ENCODE results near the gene NUDC.

Gene NUDC

DNA sequence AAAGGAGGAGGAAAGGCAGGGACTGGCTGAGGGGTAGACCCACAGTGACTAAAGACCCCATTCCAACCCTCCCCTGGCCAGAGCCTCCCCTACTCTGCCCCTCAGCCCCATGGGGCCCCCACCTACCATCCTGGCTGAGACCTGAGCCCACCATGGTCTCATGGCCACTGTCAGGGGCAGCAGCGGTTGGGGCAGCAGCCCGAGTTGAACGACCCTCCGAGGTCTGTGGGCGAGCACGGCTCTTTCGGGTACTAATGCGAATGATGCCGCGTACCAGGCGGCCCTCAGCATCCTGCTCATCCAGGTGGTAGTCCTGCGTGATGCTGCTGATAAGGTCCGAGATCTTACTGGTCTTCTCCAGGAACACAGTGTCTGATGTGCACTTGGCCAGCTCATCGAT, 29.7 kb downstream of the NUDC start:
- DNase-seq = no peak

DNA sequence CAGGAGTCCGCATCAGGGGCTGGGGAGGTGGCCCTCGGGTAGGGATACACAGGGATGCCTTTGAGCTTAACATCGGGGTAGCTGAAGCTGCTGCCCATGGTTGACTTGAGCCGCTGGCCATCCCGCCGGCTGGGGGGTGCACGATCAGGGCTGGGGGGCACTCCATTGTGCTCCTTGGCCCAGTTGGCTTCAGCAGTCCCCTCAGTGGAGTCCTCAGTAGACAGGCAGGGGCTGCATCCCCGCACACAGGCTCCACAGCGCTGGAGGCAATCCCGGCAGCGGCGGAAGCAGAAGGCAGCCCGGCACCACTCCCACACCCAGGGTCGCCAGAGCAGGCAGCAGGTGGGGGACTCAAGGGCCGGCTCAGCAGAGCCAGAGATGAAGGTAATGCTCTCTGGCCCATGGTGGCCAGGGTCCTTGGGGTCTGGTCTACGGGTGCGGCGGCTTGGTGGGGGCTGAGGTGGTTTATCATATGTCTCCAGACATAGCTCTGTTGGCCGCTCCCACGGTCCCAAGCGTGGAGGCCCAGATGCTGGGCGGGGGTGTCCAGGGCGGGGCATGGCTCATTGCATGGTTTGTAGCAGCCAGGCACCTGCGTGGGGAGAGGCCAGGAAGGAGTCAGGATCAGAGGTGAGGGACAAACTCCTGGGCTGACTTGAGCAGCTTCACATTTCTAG, 30.4 kb downstream of the NUDC start:
- no peak for DNase-seq

DNA sequence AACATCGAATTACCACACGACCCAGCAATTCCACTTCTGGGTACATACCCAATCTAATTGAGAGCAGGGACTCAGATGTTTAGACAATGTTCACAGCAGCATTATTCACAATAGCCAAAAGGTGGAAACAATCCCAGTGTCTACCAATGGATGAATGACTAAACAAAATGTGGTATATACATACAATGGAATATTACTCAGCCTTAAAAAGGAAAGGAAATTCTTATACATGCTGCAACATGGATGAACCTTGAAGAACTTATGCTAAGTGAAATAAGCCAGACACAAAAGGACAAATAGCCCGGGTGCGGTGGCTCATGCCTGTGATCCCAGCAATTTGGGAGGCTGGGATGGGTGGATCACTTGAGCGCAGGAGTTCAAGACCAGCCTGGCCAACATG, 31.8 kb downstream of the NUDC start:
- DNase-seq = no peak

DNA sequence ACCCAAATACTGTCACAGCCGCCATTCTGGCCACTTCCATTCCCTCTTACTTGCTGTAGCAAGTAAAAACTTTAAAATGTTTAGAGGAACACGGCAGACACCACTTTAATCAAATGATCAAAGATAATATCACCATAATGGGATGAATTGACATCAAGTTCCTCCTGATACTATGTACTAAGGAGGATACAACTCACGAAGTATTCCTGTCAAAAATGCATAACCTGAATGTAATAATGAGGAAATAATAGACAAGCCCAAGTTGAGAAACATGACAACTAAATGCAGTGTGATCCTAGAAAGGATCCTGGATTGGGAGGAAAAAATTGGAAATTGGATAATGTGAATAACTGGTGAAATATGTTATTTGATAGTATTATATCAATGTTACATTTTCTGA, 34.8 kb downstream of the NUDC start:
- DNase-seq = no peak

DNA sequence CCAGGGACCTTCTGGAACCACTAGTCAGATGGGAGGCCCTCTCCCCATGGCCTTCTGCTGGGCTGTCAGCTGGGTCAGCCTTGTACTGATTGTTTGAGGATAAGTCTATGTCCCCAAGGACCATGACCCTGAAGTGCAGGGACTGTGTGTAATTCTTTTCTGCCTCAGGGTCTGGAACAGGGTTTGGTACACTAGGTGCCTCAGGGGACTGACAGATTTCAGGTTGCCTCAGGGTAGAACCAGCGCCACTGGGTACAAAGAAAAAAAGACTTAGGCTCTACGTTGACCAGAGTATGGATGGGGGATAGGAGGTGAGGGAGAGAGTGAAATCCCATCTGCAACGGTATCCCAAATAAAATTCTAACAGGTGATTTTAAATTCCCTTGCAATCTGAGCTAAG, 35.8 kb downstream of the NUDC start:
- DNase-seq = no peak

DNA sequence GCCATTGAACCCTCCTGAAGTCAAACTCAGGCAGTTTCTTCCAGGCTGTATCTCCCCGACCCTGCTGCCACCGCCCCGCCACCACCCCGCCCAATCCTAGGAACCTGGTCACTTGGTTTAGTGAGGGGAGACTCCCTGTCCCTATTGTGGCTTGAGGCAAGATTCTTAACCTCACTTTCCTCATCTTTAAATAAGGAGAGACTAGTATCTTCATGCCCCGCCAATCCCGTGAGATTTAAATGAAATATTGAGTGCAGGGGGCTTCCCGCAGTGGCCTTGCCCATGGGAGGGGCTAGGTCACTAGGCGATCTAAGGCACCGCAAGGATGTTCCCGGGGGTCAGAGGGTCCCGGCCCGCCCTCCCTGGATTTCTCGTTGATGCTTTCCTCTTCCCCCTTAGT, 37.7 kb downstream of the NUDC start:
- DNase-seq = no peak

DNA sequence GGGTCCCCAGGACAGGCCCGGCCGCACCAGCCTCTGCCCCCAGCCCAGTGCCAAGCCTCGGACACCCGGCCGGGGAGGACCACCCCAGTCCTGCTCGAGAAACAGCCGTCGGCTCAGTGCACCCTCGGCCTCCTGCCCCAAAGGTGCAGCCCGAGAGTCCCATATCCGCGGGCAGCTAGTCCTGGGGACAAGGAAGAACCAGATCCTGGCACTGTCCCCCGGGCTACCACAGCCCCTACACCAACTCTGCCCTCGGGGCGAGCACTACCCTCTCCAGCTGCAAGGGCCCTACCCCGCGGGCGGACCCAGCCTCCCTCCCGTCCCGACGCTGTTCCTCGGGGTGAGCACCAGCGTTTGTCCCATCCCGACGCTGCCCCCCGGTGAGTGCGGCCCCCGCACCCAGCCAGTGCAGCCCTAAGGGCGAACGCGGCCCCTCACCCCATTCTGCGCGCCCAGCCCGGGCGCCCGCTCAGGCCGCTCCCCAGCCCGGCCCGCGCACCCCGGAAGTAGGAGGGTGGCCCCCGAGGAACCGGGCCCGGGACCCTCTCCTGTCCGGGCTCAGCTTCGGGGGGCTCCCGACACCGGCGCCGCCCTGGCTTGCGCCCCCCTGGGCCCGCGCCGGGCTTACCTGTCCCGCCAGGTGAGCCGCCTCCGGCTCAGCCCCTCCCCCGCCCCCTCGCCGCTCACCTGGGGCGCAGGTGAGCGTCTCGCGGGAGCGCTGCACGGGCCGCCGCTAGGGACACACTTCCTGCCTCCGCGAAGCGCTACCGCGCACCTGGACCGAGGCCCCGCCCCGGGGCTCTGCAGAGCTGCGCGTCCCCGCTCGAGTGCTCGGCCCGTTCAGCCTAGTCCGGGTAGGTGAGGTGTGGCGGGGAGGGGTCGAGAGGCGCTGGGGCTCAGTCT, 38.4 kb downstream of the NUDC start, which contains the start of gene KDF1:
Gene KDF1 (minus strand): TSS at position 747 of the 903 bp plus-strand sequence. CDS start 8,088 bp downstream, outside the sequence.
- no peak for DNase-seq

DNA sequence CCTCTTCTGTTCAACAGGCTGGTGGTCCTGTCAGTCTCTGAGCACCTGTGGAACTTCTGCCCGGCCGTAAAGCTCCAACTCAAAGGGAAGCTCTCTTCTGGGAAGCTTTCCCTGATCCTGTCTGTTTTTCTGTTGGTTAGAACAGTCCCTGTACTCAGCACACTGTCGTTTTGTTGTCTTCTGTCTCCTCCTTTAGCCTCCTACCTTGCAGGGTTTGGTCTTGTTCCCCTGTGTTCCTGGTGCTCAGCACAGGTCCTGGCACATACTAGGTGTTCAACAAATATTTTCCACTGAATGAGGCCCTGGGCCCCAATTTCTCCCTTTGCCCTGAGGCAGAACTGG, 39.1 kb downstream of the NUDC start:
- no peak for DNase-seq

DNA sequence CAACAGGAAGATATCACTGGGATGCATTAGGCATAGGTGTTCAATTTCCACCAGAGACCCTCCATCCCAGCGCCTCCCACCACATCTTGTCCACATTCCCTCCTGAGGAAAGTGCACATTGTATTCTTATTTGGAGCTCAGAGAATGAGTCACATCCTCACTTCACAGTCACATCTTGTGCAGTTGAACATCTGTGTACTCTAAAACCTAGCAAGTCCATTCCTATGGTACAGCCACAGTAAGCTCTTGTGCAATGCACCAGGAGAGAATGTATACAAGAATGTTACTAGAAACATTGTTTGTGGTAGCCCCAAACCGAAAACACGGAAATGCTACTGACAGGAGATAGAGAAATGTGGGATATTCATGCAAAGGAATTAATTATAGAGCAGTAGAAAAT, 40.3 kb downstream of the NUDC start:
- DNase-seq = no peak

DNA sequence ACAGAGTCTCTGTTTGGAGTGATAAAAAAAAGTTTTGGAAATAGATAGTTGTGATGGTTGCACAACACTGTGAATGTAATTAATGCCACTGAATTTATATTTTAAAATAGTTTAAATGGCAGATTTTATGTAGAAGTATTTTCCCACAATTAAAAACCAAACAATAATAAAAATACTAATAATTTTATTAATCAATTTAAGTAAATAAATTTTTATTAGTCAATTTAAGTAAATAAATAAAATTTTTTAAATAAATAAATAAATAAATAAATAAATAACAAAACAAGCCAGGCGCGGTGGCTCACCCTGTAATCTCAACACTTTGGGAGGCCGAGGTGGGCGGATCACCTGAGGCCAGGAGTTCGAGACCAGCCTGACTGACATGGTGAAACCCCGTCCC, 43.7 kb downstream of the NUDC start:
- no peak for DNase-seq

DNA sequence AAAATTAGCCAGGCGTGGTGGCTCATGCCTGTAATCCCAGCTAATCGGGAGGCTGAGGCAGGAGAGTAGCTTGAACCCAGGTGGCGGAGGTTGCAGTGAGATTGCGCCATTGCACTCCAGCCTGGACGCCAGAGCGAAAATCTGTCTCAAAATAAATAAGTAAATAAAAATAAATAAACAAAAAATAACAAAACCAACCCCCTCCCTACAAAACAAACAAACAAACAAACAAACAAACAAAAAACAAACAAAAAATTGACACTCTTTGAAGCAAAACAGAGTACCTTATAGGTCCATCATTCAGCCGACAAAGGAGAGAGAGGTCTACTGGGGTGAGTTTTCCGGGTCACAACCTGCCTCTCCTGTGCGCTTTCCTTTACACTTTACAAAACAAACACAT, 44.1 kb downstream of the NUDC start:
- DNase-seq = no peak

DNA sequence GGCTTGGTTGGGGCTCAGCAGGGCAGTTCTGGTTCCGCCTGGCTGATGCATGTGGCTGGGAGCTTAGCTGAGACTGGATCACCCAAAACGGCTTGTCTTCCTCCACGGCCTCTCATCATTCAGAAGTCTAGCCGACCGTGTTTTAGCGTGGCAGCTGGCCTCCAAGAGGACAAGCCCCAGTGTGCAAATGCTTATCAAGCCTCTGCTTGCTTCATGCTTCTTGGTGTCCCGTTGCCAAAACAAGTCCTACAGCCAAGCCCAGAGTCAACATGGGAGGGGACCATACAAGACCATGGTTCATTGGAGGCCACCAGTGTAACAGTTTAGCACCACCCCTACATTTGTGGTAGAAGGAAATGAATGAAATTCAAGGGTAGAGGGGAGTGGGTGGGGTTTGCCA, 49.3 kb downstream of the NUDC start:
- no peak for DNase-seq

DNA sequence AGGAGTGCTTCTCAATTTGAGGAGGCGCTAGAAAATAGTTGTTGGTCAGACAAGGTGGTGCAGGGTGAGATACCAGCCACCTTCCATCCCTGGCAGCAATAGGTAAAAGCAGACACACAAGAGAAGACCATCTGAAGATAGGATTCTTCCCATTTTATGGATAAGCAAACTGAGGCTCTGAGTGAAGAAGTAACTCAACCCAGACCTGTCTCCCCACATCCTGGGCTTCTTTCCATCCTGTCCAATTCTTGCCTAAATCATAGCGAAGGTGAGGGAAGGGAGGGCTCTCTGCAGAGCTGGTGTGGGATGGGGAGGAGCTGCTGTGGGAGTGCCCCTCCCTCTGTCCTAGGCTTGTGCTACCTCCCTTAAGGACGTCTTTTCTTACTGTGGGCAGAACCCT, 50.0 kb downstream of the NUDC start:
- no peak for DNase-seq

DNA sequence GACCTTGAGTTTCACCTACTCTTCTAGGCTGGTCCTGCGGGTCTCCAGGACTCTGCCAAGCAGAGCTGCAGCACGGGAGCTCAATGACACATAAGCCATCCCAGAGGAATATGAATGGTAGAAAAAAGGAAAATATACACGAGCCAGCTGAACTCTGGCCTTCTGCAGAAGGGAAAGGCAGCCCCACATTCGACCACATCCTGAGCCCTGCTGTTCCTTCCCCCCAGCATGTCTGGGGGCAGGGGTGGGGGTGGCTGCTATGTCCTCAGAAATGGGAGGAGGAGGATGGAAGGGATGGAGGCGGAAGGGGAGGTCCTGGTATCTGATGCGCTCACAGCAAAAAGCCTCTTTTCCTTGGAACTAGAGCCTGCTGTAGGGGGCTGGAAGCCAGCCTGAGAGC, 50.8 kb downstream of the NUDC start:
- DNase-seq = no peak

DNA sequence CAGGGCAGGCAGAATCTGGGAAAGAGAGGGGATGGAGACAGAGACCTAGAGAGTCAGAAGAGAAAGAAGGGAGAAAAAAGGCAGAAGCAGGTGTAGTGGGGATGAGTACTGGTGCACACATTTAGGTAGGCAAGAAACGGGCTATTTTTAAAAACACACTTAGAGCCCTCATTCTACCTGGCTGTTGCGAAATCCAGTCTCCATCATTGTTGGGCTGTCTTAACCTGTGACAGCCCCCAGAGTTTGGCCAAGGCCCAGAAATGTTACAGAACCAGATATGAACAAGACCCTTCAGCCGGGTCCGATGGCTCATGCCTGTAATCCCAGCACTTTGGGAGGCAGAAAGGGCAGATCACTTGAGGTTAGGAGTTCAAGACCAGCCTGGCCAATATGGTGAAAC, 51.3 kb downstream of the NUDC start:
- DNase-seq = no peak

DNA sequence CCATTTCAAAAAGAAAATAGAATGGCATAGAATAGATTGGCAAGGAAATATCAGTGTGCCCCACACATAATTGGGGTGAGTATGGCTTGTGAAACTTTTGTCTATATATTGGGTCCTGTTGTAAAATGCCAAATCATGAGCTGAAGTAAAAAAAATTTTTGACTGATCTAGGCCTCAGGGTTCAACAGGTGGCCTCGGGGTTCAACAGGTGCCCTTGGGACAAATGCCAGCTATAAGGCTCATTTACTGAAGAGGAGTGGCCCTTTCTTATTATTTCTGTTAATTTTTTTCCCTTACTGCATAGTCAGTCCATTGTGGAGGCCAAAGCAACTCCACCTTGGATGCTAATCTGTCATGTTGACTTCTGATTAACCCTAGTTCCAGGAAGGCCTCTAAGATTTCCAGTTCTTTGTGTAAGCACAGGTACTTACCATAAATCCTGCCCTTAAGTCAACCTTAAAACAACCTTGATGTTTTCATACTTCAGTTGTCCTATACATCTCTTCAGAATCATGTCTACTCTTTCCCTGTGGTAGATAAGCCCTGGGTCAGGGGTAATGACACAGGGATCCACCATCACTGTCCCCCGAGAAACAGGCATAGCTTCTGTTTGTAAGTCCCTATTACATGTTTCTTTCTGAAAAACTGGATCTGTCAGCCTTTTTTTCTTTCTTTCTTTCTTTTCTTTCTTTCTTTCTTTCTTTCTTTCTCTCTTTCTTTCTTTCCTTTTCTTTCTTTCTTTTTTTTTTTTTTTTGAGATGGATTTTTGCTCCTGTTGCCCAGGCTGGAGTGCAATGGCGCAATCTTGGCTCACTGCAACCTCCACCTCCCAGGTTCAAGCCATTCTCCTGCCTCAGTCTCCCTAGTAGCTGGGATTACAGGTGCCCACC, 55.3 kb downstream of the NUDC start:
- no peak for DNase-seq

DNA sequence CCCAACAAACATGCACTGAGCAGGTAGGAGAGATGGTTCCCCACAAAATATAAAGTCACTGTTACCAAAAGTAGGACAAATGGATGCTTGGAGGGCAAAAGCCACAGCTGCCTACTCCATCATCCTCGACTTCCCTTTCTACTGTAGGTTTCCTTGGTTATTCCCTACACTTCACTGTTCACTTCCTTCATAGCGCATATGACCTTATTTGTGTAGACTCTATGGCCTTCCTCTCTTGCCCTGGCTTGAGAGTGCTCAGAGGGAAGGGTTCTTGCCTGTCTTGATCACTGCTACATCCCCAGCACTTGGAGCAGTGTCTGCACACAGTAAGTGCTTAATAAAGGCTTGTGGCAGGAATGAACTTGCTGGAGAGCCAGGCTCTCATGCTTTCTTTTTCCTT, 57.4 kb downstream of the NUDC start:
- DNase-seq = no peak

DNA sequence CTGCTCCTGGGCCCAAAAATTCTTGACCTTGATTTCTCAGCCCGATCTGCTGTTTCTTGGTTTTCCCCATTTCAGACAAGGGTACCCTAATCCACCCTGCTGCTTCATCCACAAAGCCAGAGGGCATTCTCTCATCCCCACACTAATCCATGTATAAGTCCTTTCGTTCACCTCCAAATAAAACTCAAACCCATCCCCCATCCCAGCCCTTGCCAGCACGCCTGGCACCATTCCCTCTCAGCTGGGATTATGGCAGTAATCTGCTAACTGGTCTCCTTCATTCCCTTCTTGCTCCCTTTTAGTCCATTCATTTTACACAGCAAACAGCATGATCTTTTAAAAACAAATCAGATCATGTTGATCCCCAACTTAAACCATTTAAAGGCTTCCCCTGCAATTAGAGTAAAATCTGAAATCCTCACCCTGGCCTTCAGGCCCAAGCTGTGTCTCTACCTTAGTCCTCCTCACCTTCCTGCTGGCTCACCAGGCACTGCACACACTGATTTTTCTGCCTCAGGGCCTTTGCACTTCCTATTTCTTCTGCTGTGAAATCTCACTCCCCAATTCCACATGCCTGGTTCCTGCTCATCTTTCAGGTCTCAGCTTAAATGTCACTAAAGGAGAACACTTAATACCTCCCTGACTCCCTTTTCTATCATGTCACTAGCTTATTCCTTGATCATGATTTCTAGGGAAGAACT, 59.8 kb downstream of the NUDC start:
- no peak for DNase-seq

DNA sequence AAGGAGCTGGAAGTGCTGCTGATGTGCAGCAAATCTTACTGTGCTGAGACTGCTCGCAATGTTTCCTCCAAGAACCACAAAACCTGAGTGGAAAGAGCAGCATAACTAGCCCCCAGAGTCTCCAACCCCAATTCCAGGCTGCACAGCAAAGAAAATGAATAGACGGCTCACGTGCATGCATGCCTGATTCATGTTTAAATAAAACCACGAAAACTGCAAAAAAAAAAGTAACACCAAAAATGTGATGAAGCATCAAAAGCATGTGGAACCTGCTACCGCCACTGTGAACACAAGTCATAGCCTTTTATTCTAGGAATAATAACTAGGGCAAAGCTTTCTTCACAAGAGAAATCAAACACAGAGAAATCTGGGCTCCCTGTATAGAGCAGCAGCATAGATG, 62.3 kb downstream of the NUDC start:
- DNase-seq = no peak

DNA sequence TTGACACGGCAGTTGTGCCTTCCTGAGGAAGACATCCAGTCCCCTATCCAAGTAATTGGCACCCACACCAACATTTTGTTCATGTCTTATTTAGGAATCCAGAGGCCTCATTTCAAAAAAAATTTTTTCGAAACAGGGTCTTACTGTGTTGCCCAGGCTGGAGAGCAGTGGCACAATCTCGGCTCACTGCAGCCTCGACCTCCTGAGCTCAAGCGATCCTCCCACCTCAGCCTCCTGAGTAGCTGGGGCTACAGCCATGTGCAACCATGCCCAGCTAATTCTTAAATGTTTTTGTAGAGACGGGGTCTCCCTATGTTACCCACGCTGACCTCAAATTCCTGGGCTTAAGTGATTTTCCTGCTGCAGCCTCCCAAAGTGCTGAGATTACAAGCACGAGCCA, 62.7 kb downstream of the NUDC start:
- DNase-seq = no peak

DNA sequence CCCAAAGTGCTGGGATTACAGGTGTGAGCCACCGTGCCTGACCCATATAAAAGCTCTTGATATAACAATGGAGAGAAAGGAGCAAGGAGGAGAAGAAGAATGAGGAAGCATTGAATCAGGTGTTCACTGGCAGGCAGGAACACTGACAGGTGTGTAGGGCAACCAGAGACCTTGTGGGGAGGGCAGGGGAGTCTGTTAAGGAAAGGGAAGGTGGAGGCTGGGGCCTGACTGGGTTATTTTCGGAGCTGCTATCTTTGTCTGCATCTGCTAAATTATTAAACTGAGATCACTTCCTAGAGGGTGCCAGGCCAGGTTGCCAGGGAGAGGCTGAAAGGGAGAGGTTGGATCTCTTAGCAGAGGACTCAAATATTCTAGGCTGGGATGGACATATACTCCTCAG, 65.1 kb downstream of the NUDC start:
- DNase-seq = peak in 12 of 56 donors; percentile 3 to 47 (median 26)
